ENCODE results near the gene RAB6B.

Gene RAB6B

GRCh38 chr3:133937061-133937686 lies 41.5 kb upstream of the RAB6B start:
- no peak overlapping the region for H3K4me3 ChIP-seq (ENCODE audit: low read length in 2 of 2)
- H3K9ac ChIP-seq (ENCODE audit: low read length in 2 of 2) = no peak overlapping the region
- no peaks in the 10 kb centered on the region for H3K36me3 ChIP-seq (ENCODE audit: control insufficient read depth in 2 of 2, insufficient read depth in 2 of 2, low read length in 2 of 2)
- H3K27ac ChIP-seq (ENCODE audit: low read length) = no peak overlapping the region
- no peaks in the 10 kb centered on the region for H3K4me1 ChIP-seq (ENCODE audit: control insufficient read depth, insufficient read depth, low read length)
- no peaks in the 10 kb centered on the region for H3K9me3 ChIP-seq (ENCODE audit: control insufficient read depth in 2 of 2, low read length in 2 of 2)
- H3K27me3 ChIP-seq (ENCODE audit: control insufficient read depth in 1 of 2, insufficient read depth in 2 of 2, low read length in 2 of 2) = peaks cover 0 to 4% of the 10 kb centered on the region in 2 donors

DNA sequence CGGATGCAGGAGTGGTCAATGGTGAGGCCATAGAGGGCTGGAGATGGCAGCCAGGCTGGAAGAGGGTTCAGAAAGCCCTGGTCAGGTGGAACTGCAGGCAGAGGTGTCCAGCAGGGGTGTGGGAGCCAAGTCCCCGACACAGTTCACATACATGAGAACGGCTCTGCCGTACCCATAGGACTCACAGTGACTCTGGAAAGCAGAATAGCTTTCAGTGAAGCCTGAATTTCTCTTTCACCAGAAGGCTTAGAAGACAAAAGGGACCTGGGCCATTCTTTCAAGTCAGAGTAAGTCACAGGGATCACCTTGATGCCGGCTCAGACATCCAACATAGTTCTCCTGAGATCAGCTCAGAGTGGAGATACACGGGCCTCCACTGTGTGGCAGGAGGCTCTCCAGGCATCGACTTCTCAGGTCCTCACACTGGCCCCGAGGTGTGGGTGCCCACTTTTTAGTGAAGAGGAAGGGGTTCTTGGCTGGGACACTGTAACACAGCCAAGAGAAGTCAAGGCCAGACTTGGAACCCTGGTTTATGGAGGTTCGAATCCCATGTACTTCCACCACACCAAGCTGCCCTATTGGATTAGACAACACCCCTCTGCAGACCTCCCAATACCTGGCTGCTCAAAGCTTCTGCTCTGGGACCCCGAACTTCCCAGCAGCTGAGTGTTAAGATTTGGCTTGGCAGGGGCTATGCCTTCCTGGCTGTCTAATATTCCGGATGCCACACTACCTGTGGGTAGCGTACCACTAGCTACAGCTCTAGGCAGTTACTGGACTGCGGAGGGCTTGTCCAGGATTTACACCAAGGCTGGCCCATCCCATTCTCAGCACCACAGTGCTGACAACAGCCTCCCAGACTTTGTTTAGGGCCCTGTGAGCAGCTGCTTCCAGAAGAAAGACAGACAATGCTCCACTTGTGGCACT lies 40.4 kb upstream of the RAB6B start:
- H3K27me3 ChIP-seq (ENCODE audit: control insufficient read depth in 1 of 2, insufficient read depth in 2 of 2, low read length in 2 of 2) = peaks cover 0 to 4% of the 10 kb centered on the region in 2 donors
- H3K9me3 ChIP-seq (ENCODE audit: control insufficient read depth in 2 of 2, low read length in 2 of 2) = no peaks in the 10 kb centered on the region
- no peak overlapping the region for H3K27ac ChIP-seq (ENCODE audit: low read length)
- no peak overlapping the region for H3K4me3 ChIP-seq (ENCODE audit: low read length in 2 of 2)
- no peaks in the 10 kb centered on the region for H3K4me1 ChIP-seq (ENCODE audit: control insufficient read depth, insufficient read depth, low read length)
- H3K9ac ChIP-seq (ENCODE audit: low read length in 2 of 2) = no peak overlapping the region
- no peaks in the 10 kb centered on the region for H3K36me3 ChIP-seq (ENCODE audit: control insufficient read depth in 2 of 2, insufficient read depth in 2 of 2, low read length in 2 of 2)

GRCh38 chr3:133934996-133935842 lies 39.5 kb upstream of the RAB6B start:
- no peaks in the 10 kb centered on the region for H3K9me3 ChIP-seq (ENCODE audit: control insufficient read depth in 2 of 2, low read length in 2 of 2)
- no peaks in the 10 kb centered on the region for H3K36me3 ChIP-seq (ENCODE audit: control insufficient read depth in 2 of 2, insufficient read depth in 2 of 2, low read length in 2 of 2)
- no peak overlapping the region for H3K9ac ChIP-seq (ENCODE audit: low read length in 2 of 2)
- no peak overlapping the region for H3K27ac ChIP-seq (ENCODE audit: low read length)
- H3K4me1 ChIP-seq (ENCODE audit: control insufficient read depth, insufficient read depth, low read length) = no peaks in the 10 kb centered on the region
- no peak overlapping the region for H3K4me3 ChIP-seq (ENCODE audit: low read length in 2 of 2)
- peaks cover 0 to 4% of the 10 kb centered on the region in 2 donors for H3K27me3 ChIP-seq (ENCODE audit: control insufficient read depth in 1 of 2, insufficient read depth in 2 of 2, low read length in 2 of 2)

- Histone ChIP-seq H3K27ac (ENCODE audit: low read length) (no peak overlapping the region), H3K9me3 (ENCODE audit: control insufficient read depth in 2 of 2, low read length in 2 of 2) (no peaks in the 10 kb centered on the region), H3K9ac (ENCODE audit: low read length in 2 of 2) (no peak overlapping the region), H3K4me3 (ENCODE audit: low read length in 2 of 2) (no peak overlapping the region), H3K27me3 (ENCODE audit: control insufficient read depth in 1 of 2, insufficient read depth in 2 of 2, low read length in 2 of 2) (peaks cover 0 to 7% of the 10 kb centered on the region in 2 donors), H3K4me1 (ENCODE audit: control insufficient read depth, insufficient read depth, low read length) (no peaks in the 10 kb centered on the region), H3K36me3 (ENCODE audit: control insufficient read depth in 2 of 2, insufficient read depth in 2 of 2, low read length in 2 of 2) (no peaks in the 10 kb centered on the region)
These were observed 38.6 kb upstream of the RAB6B start for GRCh38 chr3:133934073-133934970.

DNA sequence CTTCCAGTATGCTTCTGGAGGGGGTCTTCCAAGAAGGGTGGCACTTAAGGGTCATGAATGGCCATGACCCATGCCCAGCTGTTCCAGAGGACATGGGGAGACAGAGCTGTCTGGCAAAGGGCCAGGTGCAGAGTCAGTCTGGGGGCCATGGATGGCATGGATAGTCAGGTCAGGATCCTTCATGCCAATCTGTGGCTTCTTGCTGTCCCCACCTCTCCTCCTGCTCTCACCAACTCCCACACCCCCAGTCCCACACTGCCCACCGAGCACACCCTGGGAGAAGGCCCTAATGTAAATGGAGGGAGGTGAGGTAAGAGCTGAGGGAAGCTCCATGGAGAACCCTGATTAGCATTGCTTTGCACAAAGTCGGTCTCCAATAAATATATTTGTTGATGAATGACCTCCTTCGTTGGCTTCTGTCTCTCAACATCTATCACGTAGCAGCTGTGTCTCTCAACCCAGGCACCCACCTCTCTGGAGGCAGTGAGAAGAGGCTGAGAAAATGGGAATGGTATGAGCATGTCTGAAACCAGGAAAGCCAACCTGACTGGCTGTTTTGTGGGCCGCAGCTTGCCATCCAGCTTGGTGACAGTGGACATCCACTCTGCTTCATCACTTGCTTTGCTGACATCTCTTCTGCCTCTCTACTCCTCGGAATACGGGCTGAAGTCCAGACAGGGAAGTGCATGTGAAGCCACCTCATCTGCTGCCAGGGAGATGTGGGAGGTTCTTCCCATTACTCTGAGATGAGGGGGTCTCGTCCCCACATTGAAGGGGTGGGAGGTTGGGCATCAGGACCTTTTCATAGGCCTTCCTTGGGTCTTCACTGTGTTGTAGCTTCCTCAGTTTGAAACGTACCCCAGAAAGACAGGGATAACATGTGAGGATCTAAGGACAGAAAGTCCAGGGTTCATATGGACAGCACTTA lies 37.7 kb upstream of the RAB6B start:
- Histone ChIP-seq H3K9me3 (ENCODE audit: control insufficient read depth in 2 of 2, low read length in 2 of 2) (no peaks in the 10 kb centered on the region), H3K36me3 (ENCODE audit: control insufficient read depth in 2 of 2, insufficient read depth in 2 of 2, low read length in 2 of 2) (no peaks in the 10 kb centered on the region), H3K9ac (ENCODE audit: low read length in 2 of 2) (no peak overlapping the region), H3K27me3 (ENCODE audit: control insufficient read depth in 1 of 2, insufficient read depth in 2 of 2, low read length in 2 of 2) (peaks cover 0 to 7% of the 10 kb centered on the region in 2 donors), H3K27ac (ENCODE audit: low read length) (no peak overlapping the region), H3K4me3 (ENCODE audit: low read length in 2 of 2) (no peak overlapping the region), H3K4me1 (ENCODE audit: control insufficient read depth, insufficient read depth, low read length) (no peaks in the 10 kb centered on the region)

- H3K9ac ChIP-seq (ENCODE audit: low read length in 2 of 2) = no peak overlapping the region
- peaks cover 0 to 7% of the 10 kb centered on the region in 2 donors for H3K27me3 ChIP-seq (ENCODE audit: control insufficient read depth in 1 of 2, insufficient read depth in 2 of 2, low read length in 2 of 2)
- no peaks in the 10 kb centered on the region for H3K36me3 ChIP-seq (ENCODE audit: control insufficient read depth in 2 of 2, insufficient read depth in 2 of 2, low read length in 2 of 2)
- no peaks in the 10 kb centered on the region for H3K9me3 ChIP-seq (ENCODE audit: control insufficient read depth in 2 of 2, low read length in 2 of 2)
- H3K4me1 ChIP-seq (ENCODE audit: control insufficient read depth, insufficient read depth, low read length) = peaks cover 9% of the 10 kb centered on the region
- no peak overlapping the region for H3K4me3 ChIP-seq (ENCODE audit: low read length in 2 of 2)
- H3K27ac ChIP-seq (ENCODE audit: low read length) = no peak overlapping the region
These were observed 36.3 kb upstream of the RAB6B start for GRCh38 chr3:133932009-133932408.

DNA sequence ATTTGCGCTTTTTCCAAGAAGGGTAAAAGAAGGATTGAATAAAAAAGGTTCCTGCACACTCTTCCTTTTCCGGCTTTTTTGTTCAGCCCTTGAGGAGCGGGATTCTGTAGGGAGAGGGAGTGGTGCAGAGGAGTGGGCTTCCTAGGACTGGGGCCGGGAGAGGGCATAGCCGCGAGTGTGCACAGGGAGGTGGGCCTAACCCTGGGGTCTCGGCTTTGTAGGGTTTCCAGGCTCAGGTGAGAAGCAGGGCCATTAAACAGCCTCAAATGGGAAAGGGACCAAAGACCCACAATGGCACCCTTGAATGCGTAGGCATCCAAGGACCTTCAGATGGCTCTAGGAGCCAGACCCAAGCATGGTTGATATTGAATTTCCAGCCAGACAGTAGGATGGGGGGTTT lies 35.4 kb upstream of the RAB6B start:
- Histone ChIP-seq H3K9ac (ENCODE audit: low read length in 2 of 2) (no peak overlapping the region), H3K27ac (ENCODE audit: low read length) (no peak overlapping the region), H3K4me1 (ENCODE audit: control insufficient read depth, insufficient read depth, low read length) (peaks cover 12% of the 10 kb centered on the region), H3K36me3 (ENCODE audit: control insufficient read depth in 2 of 2, insufficient read depth in 2 of 2, low read length in 2 of 2) (no peaks in the 10 kb centered on the region), H3K4me3 (ENCODE audit: low read length in 2 of 2) (no peak overlapping the region), H3K9me3 (ENCODE audit: control insufficient read depth in 2 of 2, low read length in 2 of 2) (no peaks in the 10 kb centered on the region), H3K27me3 (ENCODE audit: control insufficient read depth in 1 of 2, insufficient read depth in 2 of 2, low read length in 2 of 2) (peaks cover 0 to 7% of the 10 kb centered on the region in 2 donors)

DNA sequence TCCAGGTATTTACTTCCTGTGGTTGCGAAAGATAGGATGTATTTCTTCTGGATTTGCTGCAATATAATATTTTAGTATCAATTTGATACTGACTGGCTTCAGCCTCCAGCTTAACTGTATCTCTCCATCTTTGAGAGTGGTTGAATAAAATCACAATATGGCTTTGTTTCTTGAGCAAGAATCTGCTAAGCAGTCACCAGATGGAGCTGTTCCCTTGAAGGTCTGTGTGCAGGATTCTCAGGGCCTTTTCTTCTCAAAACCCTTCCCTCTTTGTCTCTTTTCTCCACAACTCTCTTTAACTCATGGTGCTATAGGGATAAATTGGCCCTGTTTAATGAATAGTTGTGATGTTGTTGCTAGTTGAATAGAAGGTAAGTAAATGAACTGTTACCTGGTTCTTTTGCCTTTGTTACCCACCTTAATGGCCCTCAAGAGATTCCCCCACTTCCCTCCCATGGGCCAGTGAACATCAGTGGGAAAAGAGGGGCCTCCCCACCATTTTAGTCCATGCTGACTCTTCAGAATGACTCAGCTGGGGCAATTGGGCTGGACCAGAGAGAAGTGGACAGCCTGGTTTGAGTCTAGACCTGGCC lies 34.8 kb upstream of the RAB6B start:
- H3K9ac ChIP-seq (ENCODE audit: low read length in 2 of 2) = no peak overlapping the region
- H3K27me3 ChIP-seq (ENCODE audit: control insufficient read depth in 1 of 2, insufficient read depth in 2 of 2, low read length in 2 of 2) = peaks cover 0 to 3% of the 10 kb centered on the region in 2 donors
- no peak overlapping the region for H3K4me3 ChIP-seq (ENCODE audit: low read length in 2 of 2)
- no peaks in the 10 kb centered on the region for H3K9me3 ChIP-seq (ENCODE audit: control insufficient read depth in 2 of 2, low read length in 2 of 2)
- no peaks in the 10 kb centered on the region for H3K36me3 ChIP-seq (ENCODE audit: control insufficient read depth in 2 of 2, insufficient read depth in 2 of 2, low read length in 2 of 2)
- H3K27ac ChIP-seq (ENCODE audit: low read length) = no peak overlapping the region
- peaks cover 12% of the 10 kb centered on the region for H3K4me1 ChIP-seq (ENCODE audit: control insufficient read depth, insufficient read depth, low read length)

Data from stomach smooth muscle (tissue), 2 donors.